Retinal pigment epithelial cell (primary cell): ENCODE results near the gene STARD10.
A peak's percentile ranks its signal among the peaks of the same experiment; 100 is the strongest.

Source experiments
- DNase-seq: peaks from one replicate; pipeline ENCODE4 v3.0.0-alpha.2; 2010; ENCODE audit warnings: low read depth
- H3K4me3 ChIP-seq: 2 replicates; pipeline ENCODE4 v1.5.1; 2011; ENCODE audit warnings: mild to moderate bottlenecking, low read length, control low read depth, moderate library complexity
- TF ChIP-seq, protein P1 (sequence below): conservative IDR thresholded peaks from 2 replicates; pipeline ENCODE4 v1.5.1; 2011; ENCODE audit warnings: low read depth, low read length, control low read depth, inconsistent platforms

STARD10 gene

DNA sequence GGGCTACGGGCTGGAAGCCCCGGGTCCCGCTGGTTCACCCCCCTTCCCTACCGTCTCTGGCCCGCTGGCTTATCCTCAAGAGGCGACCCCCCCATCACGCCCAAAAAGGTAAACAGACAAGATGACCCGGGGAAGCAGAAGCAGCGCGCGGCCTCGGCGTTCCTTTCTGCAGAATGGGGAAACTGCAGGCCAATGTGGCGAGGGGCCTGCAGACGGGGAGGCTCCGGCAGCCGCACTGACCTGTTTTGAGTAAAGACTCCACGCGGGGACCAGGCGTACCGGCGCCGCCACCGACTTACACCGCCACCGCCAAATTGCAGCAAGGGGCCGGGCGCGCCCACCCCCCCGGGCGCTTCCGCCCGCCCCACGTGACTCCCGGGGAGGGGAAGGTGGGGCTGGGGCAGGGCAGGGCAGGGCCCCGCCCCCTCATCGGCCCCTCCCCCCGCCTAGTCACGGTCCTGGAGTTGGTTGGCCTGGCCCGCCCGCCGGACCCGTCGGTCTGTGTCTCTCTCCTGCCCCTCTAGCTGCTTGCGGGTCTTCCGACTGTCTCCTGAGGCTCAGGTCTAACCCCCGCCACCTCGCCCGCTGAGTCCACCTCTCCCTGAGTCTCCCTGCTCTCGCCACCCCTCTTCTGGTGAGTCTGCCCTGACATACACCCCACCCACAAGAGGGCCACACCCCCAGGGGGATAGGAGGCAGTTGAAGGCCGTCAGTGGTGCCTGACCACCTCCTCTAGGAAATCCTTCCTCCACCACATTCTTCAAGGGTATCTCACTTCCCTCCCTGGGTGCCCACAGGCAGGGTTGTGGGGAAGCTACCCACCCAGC lies 41.5 kb downstream of the STARD10 start, which contains the start of gene ARAP1:
TSS of gene ARAP1 (minus strand) at position 321 of the 827 bp plus-strand sequence. CDS start 25,280 bp downstream, outside the sequence.
- TF ChIP-seq, protein P1, sequence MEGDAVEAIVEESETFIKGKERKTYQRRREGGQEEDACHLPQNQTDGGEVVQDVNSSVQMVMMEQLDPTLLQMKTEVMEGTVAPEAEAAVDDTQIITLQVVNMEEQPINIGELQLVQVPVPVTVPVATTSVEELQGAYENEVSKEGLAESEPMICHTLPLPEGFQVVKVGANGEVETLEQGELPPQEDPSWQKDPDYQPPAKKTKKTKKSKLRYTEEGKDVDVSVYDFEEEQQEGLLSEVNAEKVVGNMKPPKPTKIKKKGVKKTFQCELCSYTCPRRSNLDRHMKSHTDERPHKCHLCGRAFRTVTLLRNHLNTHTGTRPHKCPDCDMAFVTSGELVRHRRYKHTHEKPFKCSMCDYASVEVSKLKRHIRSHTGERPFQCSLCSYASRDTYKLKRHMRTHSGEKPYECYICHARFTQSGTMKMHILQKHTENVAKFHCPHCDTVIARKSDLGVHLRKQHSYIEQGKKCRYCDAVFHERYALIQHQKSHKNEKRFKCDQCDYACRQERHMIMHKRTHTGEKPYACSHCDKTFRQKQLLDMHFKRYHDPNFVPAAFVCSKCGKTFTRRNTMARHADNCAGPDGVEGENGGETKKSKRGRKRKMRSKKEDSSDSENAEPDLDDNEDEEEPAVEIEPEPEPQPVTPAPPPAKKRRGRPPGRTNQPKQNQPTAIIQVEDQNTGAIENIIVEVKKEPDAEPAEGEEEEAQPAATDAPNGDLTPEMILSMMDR = no peak
- no peak for DNase-seq
- peak within 1 kb of the TSS; percentile 71 for H3K4me3 ChIP-seq

DNA sequence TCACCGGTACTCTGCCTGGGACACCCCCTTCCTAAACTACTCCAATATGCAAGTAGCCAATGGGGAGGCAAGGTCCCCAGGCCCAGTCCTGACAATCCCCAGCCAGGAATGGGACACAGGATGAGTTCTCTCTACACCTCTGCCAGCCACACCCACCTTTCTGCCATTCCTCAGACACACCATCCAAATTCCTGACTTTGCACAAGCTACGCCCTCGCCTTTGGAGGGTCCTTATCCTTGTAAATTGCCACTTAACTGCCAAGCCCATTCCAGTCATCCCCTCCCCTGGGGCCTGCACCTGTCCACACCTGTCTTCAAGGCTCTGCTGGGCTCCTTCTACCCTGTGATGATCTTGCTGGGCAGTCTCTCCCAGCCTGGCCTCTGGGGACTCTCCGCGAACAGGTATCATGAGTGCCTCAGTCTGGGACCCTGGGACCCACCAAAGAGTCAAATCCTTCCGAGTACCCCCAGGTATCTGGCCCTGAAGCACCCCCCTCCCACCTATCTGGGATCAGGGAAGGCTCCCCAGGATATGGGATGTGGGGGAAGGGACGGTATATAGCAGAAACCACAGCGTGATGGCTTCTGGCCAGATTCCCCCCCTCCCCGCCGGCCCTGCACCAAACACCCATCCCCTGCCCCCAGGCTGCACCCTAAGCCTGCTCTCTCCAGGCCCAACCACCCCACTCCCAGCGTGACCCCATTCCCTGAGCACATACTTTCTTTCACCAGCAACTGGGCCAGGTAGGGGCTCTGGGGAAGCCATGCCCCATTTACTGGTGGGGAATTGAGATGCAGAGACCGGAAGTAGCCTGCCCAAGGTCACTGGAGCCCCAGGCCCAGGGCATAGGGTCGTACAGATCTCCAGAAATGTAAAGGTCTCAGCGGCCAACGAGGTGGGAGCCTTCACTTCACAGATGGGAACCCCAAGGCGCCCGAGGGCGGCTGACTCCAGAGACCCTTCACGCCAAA lies 42.4 kb downstream of the STARD10 start:
- H3K4me3 ChIP-seq = peak overlapping the region; percentile 71
- DNase-seq = no peak
- TF ChIP-seq, protein P1 = no peak

DNA sequence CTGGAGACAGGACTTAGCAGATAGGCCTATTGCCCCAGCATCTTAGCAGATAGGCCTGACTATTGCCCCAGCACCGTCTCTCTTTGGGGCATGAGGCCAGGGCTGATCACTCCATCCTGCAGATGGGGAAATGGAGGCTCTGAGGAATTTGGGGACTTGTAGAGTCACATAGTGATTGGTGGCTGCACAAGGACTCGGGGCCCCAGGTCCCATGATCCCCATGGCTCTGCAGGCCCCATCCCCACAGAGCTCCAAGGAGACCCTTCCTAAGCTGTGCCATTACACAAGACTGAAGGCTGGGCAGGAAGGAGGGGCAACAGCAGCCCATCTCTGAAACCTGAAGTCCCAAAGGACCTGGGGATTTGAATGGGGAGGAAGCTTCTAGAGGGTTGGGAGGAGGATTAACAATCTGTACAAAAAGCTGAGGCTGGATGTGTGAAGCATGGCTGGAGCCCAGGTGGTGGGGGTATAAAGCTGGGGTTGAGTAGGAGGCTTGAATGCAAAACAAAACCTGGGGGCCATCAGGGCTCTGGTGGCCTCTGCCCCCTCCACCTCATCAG lies 43.2 kb downstream of the STARD10 start:
- DNase-seq = no peak
- no peak overlapping the region for H3K4me3 ChIP-seq
- TF ChIP-seq, protein P1 = no peak

DNA sequence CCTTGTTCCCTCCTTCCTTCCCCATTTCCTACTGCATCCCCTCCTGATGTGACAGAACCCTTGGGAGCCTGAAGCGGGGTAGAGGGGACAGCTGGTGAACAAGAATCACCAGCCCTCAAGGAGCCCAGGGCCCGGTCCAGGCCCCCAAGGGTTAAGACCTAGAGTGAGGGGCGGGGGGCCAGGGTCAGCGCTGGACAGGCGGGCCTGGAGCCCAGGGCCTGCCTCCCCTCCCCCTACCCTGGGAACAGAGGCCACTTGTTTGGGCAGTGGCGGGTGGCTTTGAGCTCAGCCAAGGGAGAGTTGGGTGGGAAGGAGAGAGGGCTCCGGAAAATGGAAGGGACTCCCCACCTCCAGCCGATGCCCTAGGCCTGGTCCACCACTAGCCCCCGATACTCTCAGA lies 43.8 kb downstream of the STARD10 start:
- no peak for DNase-seq
- H3K4me3 ChIP-seq = no peak overlapping the region
- TF ChIP-seq, protein P1 = no peak

DNA sequence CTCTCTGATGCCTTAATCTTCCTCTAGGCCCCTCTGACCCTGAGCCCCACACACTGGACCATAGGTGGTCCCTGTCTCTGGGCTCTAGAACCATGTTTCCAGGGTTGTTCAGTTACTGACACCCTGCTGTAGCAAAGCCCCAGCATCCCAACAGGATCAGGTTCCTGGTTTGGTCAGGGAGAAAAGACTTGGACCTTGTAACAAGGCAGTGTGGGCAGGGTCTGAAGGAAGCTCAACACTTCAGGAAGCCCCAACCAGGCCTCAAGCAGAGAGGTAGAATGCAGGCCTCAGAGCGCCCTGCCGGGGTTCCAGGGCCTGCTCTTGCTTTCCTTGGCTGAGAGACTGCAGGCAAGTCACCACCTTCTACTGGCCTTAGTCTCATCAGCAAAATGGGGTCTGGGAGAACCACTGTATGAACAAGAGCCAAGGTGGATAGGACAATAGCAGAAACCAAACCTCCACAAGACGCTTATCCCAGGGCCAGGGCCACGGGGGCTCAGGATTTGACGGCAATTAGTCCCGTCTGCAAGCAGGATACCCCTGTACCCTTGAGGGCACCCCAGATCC lies 46.5 kb downstream of the STARD10 start:
- no peak for DNase-seq
- TF ChIP-seq, protein P1 = no peak

DNA sequence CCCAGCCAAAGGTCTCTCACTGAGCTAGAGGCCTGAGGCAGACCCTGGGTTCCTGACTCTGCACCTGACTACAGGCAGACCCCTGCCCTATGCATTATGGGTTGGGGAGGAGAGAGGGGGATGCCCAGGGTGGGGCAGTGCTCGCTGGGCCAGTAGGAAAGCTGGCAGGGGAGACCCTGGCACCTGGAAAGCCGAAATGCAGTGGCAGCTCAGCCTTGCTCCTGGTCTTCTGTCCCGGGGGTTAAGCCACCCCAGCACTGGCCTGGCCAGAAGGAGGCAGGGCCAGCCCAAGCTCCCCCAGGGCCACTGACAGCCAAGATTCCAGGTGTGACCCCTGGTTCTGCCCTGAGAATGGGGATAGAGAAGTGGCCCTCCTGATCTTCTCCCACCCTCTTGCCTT lies 47.0 kb downstream of the STARD10 start:
- DNase-seq = no peak
- no peak overlapping the region for H3K4me3 ChIP-seq
- TF ChIP-seq, protein P1 = no peak

More for the DNA sequence above, 46.5 kb downstream of the STARD10 start:
- H3K4me3 ChIP-seq = no peak overlapping the region
